OCI-LY7 (cell line): ENCODE measurements around the gene SLC35A4.

ENCODE experiments used
- EZH2phosphoT487 ChIP-seq: fragments of 200-600 bp; sonication (generic); IDR thresholded peaks from 2 replicates; pipeline ENCODE4 v1.6.1; 2018; ENCODE audit warnings: low read depth, borderline replicate concordance, mild to moderate bottlenecking, mixed run types, antibody characterized with exemption, low read length, moderate library complexity, mixed read lengths
- TF ChIP-seq, protein P1 (sequence below): fragments of 200-600 bp; sonication (generic); conservative IDR thresholded peaks from 2 replicates; pipeline ENCODE4 v1.5.1; 2014; ENCODE audit warnings: mild to moderate bottlenecking, antibody characterized with exemption, low read length, moderate library complexity, mixed read lengths

GRCh38 chr5:140607031-140607430, 42.4 kb downstream of the SLC35A4 start:
- TF ChIP-seq, protein P1, sequence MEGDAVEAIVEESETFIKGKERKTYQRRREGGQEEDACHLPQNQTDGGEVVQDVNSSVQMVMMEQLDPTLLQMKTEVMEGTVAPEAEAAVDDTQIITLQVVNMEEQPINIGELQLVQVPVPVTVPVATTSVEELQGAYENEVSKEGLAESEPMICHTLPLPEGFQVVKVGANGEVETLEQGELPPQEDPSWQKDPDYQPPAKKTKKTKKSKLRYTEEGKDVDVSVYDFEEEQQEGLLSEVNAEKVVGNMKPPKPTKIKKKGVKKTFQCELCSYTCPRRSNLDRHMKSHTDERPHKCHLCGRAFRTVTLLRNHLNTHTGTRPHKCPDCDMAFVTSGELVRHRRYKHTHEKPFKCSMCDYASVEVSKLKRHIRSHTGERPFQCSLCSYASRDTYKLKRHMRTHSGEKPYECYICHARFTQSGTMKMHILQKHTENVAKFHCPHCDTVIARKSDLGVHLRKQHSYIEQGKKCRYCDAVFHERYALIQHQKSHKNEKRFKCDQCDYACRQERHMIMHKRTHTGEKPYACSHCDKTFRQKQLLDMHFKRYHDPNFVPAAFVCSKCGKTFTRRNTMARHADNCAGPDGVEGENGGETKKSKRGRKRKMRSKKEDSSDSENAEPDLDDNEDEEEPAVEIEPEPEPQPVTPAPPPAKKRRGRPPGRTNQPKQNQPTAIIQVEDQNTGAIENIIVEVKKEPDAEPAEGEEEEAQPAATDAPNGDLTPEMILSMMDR = no peak
- TF ChIP-seq EZH2phosphoT487 = no peak
